HepG2 (cell line): ENCODE measurements around the gene GRIK1. TPM values are rescaled to one million over a fixed set of nuclear protein-coding genes. Genes with fewer than 3 reads are reported as not detected.

Experiments
- ATAC-seq: fragments of 200-7000 bp; cut with Tn5 transposase; 3 replicates; pipeline ENCODE4 v1.9.1; 2020; ENCODE audit warnings: mild to moderate bottlenecking, moderate library complexity
- BruUV-seq: library from RNA; stranded (reverse); fragments of 400-500 nt; replicated peaks from 2 replicates; lab custom pipeline; 2021; lab: Mats Ljungman, UMichigan
- CTCF ChIA-PET: fragments of 300-600 bp; formaldehyde crosslinking; extraction: SDS; loops from one replicate; lab custom pipeline; 2021; ENCODE audit warnings: low total read pairs, inconsistent platforms, low intra/inter-chr PET ratio; lab: Yijun Ruan, JAX
- POLR2A ChIA-PET: fragments of 350-600 bp; sonication (Branson Sonifier 250); formaldehyde crosslinking; loops from one replicate; lab custom pipeline; 2020; ENCODE audit warnings: antibody characterized with exemption, inconsistent platforms; lab: Yijun Ruan, JAX
- DNase-seq: peaks from one replicate; pipeline ENCODE4 v3.0.0-alpha.2; 2015; ENCODE audit warnings: low spot score
- FAIRE-seq: peaks from 3 replicates; lab custom pipeline; 2011; peaks lifted over from hg19 to GRCh38; lab: Jason Lieb, UNC
- H2AFZ ChIP-seq: one replicate; pipeline ENCODE4 v1.6.1; 2011; ENCODE audit warnings: low read length, inconsistent platforms
- H3K27ac ChIP-seq: fragments of 300-600 bp; 3 replicates; pipeline ENCODE4 v1.8.0; 2011; ENCODE audit warnings: mixed run types, mild to moderate bottlenecking, mixed read lengths, low read length, inconsistent platforms; ENCODE audit not compliant: insufficient read depth; ENCODE audit errors: extremely low read length
- H3K27me3 ChIP-seq, 2 experiments: fragments of 200-600 bp in 1 of 2; 2 replicates in 1 of 2; 3 replicates in 1 of 2; pipeline versions ENCODE4 v1.6.0 to v1.8.0; 2011; ENCODE audit warnings: low read length in 2 of 2, mild to moderate bottlenecking in 2 of 2, moderate library complexity in 2 of 2, inconsistent platforms in 1 of 2; ENCODE audit not compliant: insufficient read depth in 2 of 2, control insufficient read depth in 1 of 2
- H3K36me3 ChIP-seq, 2 experiments: fragments of 200-600 bp in 1 of 2; replicated peaks in 1 of 2; 2 replicates in 1 of 2; 3 replicates in 1 of 2; pipeline versions ENCODE4 v1.5.1 to v1.8.0; 2011; ENCODE audit warnings: low read length in 2 of 2, inconsistent platforms in 1 of 2; ENCODE audit not compliant: insufficient read depth in 2 of 2, control insufficient read depth in 1 of 2
- H3K4me1 ChIP-seq: 2 replicates; pipeline ENCODE4 v1.5.1; 2012; ENCODE audit warnings: low read length, inconsistent platforms; ENCODE audit not compliant: insufficient read depth
- H3K4me2 ChIP-seq: 2 replicates; pipeline ENCODE4 v1.6.0; 2011; ENCODE audit warnings: low read depth, low read length, inconsistent platforms
- H3K4me3 ChIP-seq, 3 experiments: fragments of 200-600 bp in 1 of 3; sonication (generic), shearing (Covaris generic) in 1 of 3; replicated peaks in 1 of 3; 2 replicates each; pipeline ENCODE4 v1.5.1; 2011 to 2016; ENCODE audit warnings: low read length in 3 of 3, inconsistent platforms in 2 of 3, low read depth in 2 of 3, mild to moderate bottlenecking in 2 of 3, control low read depth in 1 of 3, mixed read lengths in 1 of 3; ENCODE audit not compliant: insufficient read depth in 1 of 3
- H3K79me2 ChIP-seq: one replicate; pipeline ENCODE4 v1.6.1; 2011; ENCODE audit warnings: low read length, inconsistent platforms; ENCODE audit not compliant: insufficient read depth
- H3K9ac ChIP-seq: 2 replicates; pipeline ENCODE4 v1.6.0; 2011; ENCODE audit warnings: mild to moderate bottlenecking, low read depth, low read length, inconsistent platforms; ENCODE audit not compliant: insufficient read depth
- H3K9me3 ChIP-seq: 2 replicates; pipeline ENCODE4 v1.5.1; 2012; ENCODE audit warnings: mild to moderate bottlenecking, low read length
- H4K20me1 ChIP-seq: 2 replicates; pipeline ENCODE4 v1.6.0; 2011; ENCODE audit warnings: inconsistent platforms, mild to moderate bottlenecking, low read length, moderate library complexity; ENCODE audit not compliant: insufficient read depth
- NAIF1 ChIP-seq: sonication (generic); formaldehyde crosslinking; IDR thresholded peaks from 2 replicates; pipeline ENCODE4 v1.5.0; 2020; ENCODE audit warnings: mild to moderate bottlenecking, missing genetic modification reagents, borderline replicate concordance
- RNF219 ChIP-seq: sonication (generic); formaldehyde crosslinking; IDR thresholded peaks from 2 replicates; pipeline ENCODE4 v1.5.0; 2020; ENCODE audit warnings: mild to moderate bottlenecking, missing genetic modification reagents
- SOX6 ChIP-seq, 2 experiments: fragments of 450-650 bp in 1 of 2; sonication (generic) in 1 of 2; formaldehyde crosslinking in 1 of 2; IDR thresholded peaks; 2 replicates each; pipeline versions ENCODE4 v1.4.0 to v1.6.1; 2017 to 2020; ENCODE audit warnings: antibody characterized with exemption in 1 of 2, mild to moderate bottlenecking in 1 of 2, missing genetic modification reagents in 1 of 2
- ZFX ChIP-seq: sonication (generic); formaldehyde crosslinking; IDR thresholded peaks from 2 replicates; pipeline ENCODE4 v1.4.0; 2020; ENCODE audit warnings: mild to moderate bottlenecking, low read depth, missing genetic modification reagents, moderate library complexity
- ZNF674 ChIP-seq: sonication (generic); formaldehyde crosslinking; IDR thresholded peaks from 2 replicates; pipeline ENCODE4 v1.5.0; 2020; ENCODE audit warnings: low read depth, mild to moderate bottlenecking, missing genetic modification reagents
- ZXDC ChIP-seq: sonication (generic); formaldehyde crosslinking; IDR thresholded peaks from 2 replicates; pipeline ENCODE4 v1.5.0; 2020; ENCODE audit warnings: mild to moderate bottlenecking, missing genetic modification reagents
- WGBS: methylation state at CpG from one replicate; pipeline ENCODE4 v1.1.6; 2017; ENCODE audit warnings: low lambda C conversion rate; 5-methylcytosine and 5-hydroxymethylcytosine counted together
- in situ Hi-C: cut with HindIII; loops from 2 replicates; pipeline ENCODE4 v1.10.0; 2017; ENCODE audit warnings: low pct_unique_long_range_greater_than_20kb; ENCODE audit not compliant: extremely low pct_ligation_motif_present
- intact Hi-C: fragments of 100-400 bp; cut with micrococcal nuclease; formaldehyde crosslinking; loops from one replicate; pipeline ENCODE4 v1.10.0; 2022; ENCODE audit not compliant: unreplicated experiment
- polyA plus RNA-seq, 8 experiments: library from polyadenylated mRNA; depleted of rRNA in 3 of 8; stranded (reverse) in 7 of 8; unstranded in 1 of 8; fragments of >200 nt; fragmentation: Illumina TruSeq in 4 of 8; extraction: Trizol in 4 of 8; gene quantifications; 2 replicates each; pipeline versions ENCODE4 v1.2.1 to v1.2.3, GENCODE V29; 2011 to 2016; ENCODE audit warnings: low read depth in 4 of 8, missing spikeins in 1 of 8, mixed read lengths in 1 of 8; ENCODE audit not compliant: insufficient read depth in 1 of 8
- total RNA-seq, 5 experiments: library from RNA; depleted of rRNA; stranded (reverse); fragments of >200 nt; fragmentation: Illumina TruSeq; extraction: Trizol; gene quantifications; 2 replicates each; pipeline ENCODE4 v1.2.3, GENCODE V29; 2016; ENCODE audit warnings: low read depth in 1 of 5
- TF ChIP-seq, protein P1 (sequence below): sonication (generic); formaldehyde crosslinking; IDR thresholded peaks from 2 replicates; pipeline ENCODE4 v1.4.0; 2020; ENCODE audit warnings: mild to moderate bottlenecking, missing genetic modification reagents

Gene GRIK1
- total and polyA plus RNA-seq, 2 of the 13 experiments (the other 11 are each of a cell fraction or from before 2014, with no cell fraction given): not detected

DNA sequence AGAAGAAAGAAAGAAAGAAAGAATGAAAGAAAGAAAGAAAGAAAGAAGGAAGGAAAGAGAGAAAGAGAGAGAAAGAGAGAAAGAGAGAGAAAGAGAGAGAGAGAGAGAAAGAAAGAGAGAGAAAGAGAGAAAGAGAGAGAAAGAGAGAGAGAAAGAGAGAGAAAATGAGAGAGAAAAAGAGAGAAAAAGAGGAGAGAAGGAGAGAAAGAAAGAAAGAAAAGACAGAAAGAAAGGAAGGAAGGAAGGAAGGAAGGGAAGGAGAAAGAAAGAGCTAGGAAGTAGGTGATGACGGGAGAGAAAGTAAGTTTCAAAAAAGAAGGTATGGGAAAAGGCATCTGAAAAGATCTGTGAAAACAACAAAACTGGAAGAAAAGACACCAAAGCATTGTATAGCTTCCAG, 72.0 kb downstream of the GRIK1 start (continued):
- no peak for TF ChIP-seq ZXDC (CRISPR knock-in tag)
- no peak for TF ChIP-seq RNF219
- TF ChIP-seq ZNF674: no peak
- TF ChIP-seq ZFX (CRISPR knock-in tag): no peak

- no peaks in the 10 kb centered on the region for H3K79me2 ChIP-seq
- no peaks in the 10 kb centered on the region for H3K27me3 ChIP-seq
- FAIRE-seq: no peak
- intact Hi-C loops (no loop called here), in situ Hi-C loops (no loop called here)
- DNase-seq: no peak
- no peaks in the 10 kb centered on the region for H4K20me1 ChIP-seq
- no TSS peak for BruUV-seq
- CTCF ChIA-PET: no interaction called here
- H3K4me3 ChIP-seq: no peak overlapping the region
- no peak overlapping the region for H3K9ac ChIP-seq
- H3K27ac ChIP-seq: no peak overlapping the region
- 1% methylated on average over 2 of the region's 2 CpGs for WGBS
- H3K9me3 ChIP-seq: no peaks in the 10 kb centered on the region
- H2AFZ ChIP-seq: no peak overlapping the region
- POLR2A ChIA-PET: no interaction called here
- no peak for ATAC-seq
- H3K4me1 ChIP-seq: no peaks in the 10 kb centered on the region
- no peak overlapping the region for H3K4me2 ChIP-seq
- no peaks in the 10 kb centered on the region for H3K36me3 ChIP-seq
- TF ChIP-seq NAIF1 (CRISPR knock-in tag): no peak
- no peak for TF ChIP-seq SOX6 (IDR thresholded peaks at IDR 0.05)
- no peak for TF ChIP-seq SOX6 (CRISPR knock-in tag; IDR thresholded peaks at IDR 0.05)
- TF ChIP-seq, protein P1, sequence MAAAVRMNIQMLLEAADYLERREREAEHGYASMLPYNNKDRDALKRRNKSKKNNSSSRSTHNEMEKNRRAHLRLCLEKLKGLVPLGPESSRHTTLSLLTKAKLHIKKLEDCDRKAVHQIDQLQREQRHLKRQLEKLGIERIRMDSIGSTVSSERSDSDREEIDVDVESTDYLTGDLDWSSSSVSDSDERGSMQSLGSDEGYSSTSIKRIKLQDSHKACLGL (CRISPR knock-in tag): no peak
Measured at GRCh38 chr21:29860346-29860745, 79.5 kb downstream of the GRIK1 start.
